ENCODE results near the gene PTEN. TPM values are rescaled to one million over a fixed set of nuclear protein-coding genes. Genes with fewer than 3 reads are reported as not detected.
"Not testable (repeated sequence)": the region's sequence is repeated elsewhere in the genome, so short reads cannot be mapped to it uniquely, and the experiment has no call there.

The PTEN gene
- total RNA-seq, 4 donors from 2014 or later = 27.9 to 131 (median 68.1) TPM

DNA sequence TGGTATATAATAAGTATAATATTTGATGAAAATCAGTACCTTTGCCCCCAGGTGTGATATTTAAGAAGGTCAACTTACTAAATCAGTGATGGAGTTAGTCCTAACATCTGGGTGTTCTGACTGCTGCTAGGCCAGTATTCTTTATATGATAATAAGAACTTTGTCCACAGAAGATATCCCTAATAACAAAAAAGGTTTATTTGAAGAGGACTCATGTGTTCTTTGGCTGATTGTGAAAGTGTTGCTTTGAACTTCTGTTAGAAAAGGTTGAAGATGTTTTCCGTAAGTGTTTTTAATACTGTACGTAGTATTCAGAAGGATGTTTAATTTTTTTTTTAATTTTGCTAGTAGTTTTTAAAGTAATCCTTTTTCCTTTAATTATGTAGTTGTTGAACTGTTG, 10.2 kb downstream of the PTEN start:
- Histone ChIP-seq H3K4me1 (peaks cover 9 to 89% (median 32%) of the 10 kb centered on the region in 3 donors), H3K36me3 (peaks cover 0 to 14% (median 3%) of the 10 kb centered on the region in 3 donors), H3K9me3 (no peaks in the 10 kb centered on the region), H3K4me3 (no peak overlapping the region), H3K27me3 (no peaks in the 10 kb centered on the region), H3K27ac (peak overlapping the region in 1 of 4 donors; percentile 8)
- no peak for DNase-seq
- 50 to 65% methylated on average over 2 of the region's 2 CpGs for WGBS, 2 donors
- intact Hi-C loops (cut with DNase I) = no loop called here
- TF ChIP-seq, protein P1, sequence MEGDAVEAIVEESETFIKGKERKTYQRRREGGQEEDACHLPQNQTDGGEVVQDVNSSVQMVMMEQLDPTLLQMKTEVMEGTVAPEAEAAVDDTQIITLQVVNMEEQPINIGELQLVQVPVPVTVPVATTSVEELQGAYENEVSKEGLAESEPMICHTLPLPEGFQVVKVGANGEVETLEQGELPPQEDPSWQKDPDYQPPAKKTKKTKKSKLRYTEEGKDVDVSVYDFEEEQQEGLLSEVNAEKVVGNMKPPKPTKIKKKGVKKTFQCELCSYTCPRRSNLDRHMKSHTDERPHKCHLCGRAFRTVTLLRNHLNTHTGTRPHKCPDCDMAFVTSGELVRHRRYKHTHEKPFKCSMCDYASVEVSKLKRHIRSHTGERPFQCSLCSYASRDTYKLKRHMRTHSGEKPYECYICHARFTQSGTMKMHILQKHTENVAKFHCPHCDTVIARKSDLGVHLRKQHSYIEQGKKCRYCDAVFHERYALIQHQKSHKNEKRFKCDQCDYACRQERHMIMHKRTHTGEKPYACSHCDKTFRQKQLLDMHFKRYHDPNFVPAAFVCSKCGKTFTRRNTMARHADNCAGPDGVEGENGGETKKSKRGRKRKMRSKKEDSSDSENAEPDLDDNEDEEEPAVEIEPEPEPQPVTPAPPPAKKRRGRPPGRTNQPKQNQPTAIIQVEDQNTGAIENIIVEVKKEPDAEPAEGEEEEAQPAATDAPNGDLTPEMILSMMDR (IDR thresholded peaks at IDR 0.05) = no peak
- TF ChIP-seq POLR2A (IDR thresholded peaks at IDR 0.05) = no peak

DNA sequence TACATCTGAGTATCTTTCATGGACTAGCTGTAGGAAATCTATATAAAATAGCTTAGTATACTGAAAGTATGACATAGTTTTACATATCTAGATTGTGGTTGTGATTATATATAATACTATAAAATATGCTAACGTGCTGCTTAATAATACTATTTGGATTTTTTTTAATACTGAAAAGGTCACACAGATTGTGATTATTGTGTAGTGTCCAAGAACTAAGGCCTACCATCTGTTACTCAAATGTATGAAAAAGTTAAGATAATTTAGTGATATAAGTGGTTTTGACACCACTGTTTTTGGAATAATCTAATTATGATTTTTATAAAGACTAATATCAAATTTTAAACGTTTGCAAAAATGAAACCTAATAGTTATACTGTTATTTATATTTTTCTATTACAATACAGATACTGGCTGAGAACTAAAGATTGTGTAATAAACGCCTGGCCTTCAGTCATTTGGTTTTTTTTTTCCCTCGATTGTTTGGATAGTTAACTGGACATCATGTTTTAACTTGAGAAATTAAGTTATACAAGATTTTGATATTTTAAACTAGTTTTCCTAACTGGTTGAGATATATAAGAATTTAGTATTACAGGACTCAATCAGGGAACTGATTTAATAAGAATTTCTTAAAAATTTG, 12.6 kb downstream of the PTEN start:
- H3K36me3 ChIP-seq = peaks cover 3 to 30% (median 4%) of the 10 kb centered on the region in 3 donors
- H3K9me3 ChIP-seq = no peaks in the 10 kb centered on the region
- H3K4me3 ChIP-seq = no peak overlapping the region
- H3K27me3 ChIP-seq = no peaks in the 10 kb centered on the region
- 26 to 30% methylated on average over 4 of the region's 4 CpGs for WGBS, 2 donors
- TF ChIP-seq, protein P1 (IDR thresholded peaks at IDR 0.05) = no peak
- TF ChIP-seq POLR2A (IDR thresholded peaks at IDR 0.05) = no peak
- intact Hi-C loops (cut with DNase I) = no loop called here
- H3K4me1 ChIP-seq = peaks cover 3 to 74% (median 20%) of the 10 kb centered on the region in 3 donors
- no peak for DNase-seq
- H3K27ac ChIP-seq = no peak overlapping the region

DNA sequence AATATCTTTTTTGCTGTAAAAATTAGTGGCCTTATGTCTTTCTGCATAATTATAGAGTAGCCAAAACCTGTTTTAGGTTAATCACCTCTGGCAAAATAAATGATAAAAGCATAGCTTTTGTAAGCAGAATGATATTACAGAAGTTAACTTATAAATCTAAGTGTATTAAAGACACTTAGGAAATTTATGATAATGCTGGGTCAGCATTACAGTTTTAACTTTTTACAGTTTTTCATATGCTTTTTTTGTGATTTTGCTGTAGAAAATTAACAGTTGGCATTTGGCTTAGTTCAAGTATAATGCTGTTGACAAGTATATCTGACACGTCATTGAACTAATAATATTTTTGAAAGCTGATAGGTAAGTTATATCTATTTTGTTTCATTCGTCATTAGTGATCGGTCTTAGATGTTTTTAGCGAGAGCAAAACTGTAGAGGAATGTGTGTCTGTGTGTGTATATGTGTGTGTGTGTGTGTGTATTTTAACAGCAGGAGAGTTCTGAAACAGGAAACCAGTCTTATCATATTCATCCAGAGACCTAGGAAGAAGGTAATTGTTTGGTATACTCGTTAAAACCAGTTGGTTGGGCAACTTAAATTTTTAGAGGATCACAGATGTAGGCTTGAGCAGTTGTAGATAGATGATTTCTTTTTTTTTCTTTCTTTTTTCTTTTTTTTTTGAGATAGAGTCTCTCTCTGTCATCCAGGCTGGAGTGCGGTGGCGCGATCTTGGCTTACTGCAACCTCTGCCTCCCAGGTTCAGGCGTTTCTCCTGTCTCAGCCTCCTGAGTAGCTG, 15.4 kb downstream of the PTEN start:
- no peak overlapping the region for H3K4me3 ChIP-seq
- no peak for DNase-seq
- no peak overlapping the region for H3K27ac ChIP-seq
- H3K27me3 ChIP-seq = no peaks in the 10 kb centered on the region
- H3K36me3 ChIP-seq = peaks cover 0 to 31% (median 4%) of the 10 kb centered on the region in 3 donors
- peaks cover 3 to 54% (median 5%) of the 10 kb centered on the region in 3 donors for H3K4me1 ChIP-seq
- intact Hi-C loops (cut with DNase I) = no loop called here
- H3K9me3 ChIP-seq = no peaks in the 10 kb centered on the region
- TF ChIP-seq, protein P1 (IDR thresholded peaks at IDR 0.05) = no peak
- TF ChIP-seq POLR2A (IDR thresholded peaks at IDR 0.05) = no peak
- 82 to 88% methylated on average over 9 of the region's 9 CpGs for WGBS, 2 donors

DNA sequence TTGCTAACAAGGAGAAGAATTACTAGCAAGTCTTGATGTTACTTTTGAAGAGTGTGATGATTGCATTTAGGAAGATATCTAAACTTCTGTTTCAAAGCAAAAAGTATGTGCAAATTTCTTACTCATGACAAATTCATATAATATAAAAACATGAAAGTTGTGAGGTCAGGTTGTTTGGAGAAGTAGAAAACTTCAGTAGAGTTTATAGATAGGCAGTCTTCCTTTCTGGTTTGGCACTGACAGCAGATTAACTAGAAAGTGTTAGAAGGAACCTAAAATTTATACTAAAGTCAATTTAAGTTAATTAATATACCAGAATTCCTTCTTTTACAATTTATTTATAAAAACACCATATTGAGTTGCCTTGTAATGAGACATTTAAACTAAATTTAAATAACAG, 16.9 kb downstream of the PTEN start:
- Histone ChIP-seq H3K4me3 (no peak overlapping the region), H3K27ac (no peak overlapping the region), H3K36me3 (peaks cover 0 to 32% (median 4%) of the 10 kb centered on the region in 3 donors), H3K4me1 (peaks cover 0 to 39% (median 0%) of the 10 kb centered on the region in 3 donors), H3K27me3 (no peaks in the 10 kb centered on the region), H3K9me3 (no peaks in the 10 kb centered on the region)
- intact Hi-C loops (cut with DNase I) = no loop called here
- no peak for TF ChIP-seq POLR2A (IDR thresholded peaks at IDR 0.05)
- no peak for DNase-seq

DNA sequence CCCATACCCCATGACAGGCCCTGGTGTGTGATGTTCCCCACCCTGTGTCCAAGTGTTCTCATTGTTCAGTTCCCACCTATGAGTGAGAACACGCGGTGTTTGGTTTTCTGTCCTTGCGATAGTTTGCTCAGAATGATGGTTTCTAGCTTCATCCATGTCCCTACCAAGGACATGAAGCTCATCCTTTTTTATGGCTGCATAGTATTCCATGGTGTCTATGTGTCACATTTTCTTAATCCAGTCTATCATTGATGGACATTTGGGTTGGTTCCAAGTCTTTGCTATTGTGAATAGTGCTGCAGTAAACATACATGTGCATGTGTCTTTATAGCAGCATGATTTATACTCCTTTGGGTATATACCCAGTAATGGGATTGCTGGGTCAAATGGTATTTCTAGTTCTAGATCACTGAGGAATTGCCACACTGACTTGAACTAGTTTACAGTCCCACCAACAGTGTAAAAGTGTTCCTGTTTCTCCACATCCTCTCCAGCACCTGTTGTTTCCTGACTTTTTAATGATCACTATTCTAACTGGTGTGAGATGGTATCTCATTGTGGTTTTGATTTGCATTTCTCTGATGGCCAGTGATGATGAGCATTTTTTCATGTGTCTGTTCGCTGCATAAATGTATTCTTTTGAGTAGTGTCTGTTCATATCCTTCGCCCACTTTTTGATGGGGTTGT, 18.1 kb downstream of the PTEN start:
- H3K27ac ChIP-seq; intact Hi-C loops (cut with DNase I); H3K9me3 ChIP-seq; H3K4me3 ChIP-seq; H3K27me3 ChIP-seq; DNase-seq: not testable (repeated sequence)
- 97 to 99% methylated on average over 5 of the region's 5 CpGs for WGBS, 2 donors
- Histone ChIP-seq H3K4me1 (peaks cover 0 to 28% (median 0%) of the 10 kb centered on the region in 3 donors), H3K36me3 (peaks cover 0 to 44% (median 4%) of the 10 kb centered on the region in 3 donors)

Data from esophagus squamous epithelium (tissue), 5 donors.